GM12891 (cell line): ENCODE data around the gene NXPE3.

Experiments
- POLR2A ChIP-seq: IDR thresholded peaks from 2 replicates; pipeline ENCODE4 v1.6.1; 2011; ENCODE audit warnings: low read depth, low read length, control low read depth
- POLR2AphosphoS5 ChIP-seq: IDR thresholded peaks from 2 replicates; pipeline ENCODE4 v1.6.1; 2011; ENCODE audit warnings: low read depth, low read length, control low read depth
- TAF1 ChIP-seq: IDR thresholded peaks from 2 replicates; pipeline ENCODE4 v1.6.1; 2011; ENCODE audit warnings: low read depth, low read length, control low read depth

GRCh38 chr3:101778385-101779046 is 495 bp upstream of the NXPE3 start:
- TF ChIP-seq POLR2A (no peak), POLR2AphosphoS5 (no peak), TAF1 (no peak)
